H9 (cell line): Measurements from ENCODE around the gene SSBP3. TPM values are rescaled to one million over a fixed set of nuclear protein-coding genes. Genes with fewer than 3 reads are reported as not detected.

Experiments used
- DNase-seq: peaks from one replicate; pipeline ENCODE4 v3.0.0-alpha.2; 2017
- H2AFZ ChIP-seq: one replicate; pipeline ENCODE4 v1.6.1; 2013; ENCODE audit warnings: mild to moderate bottlenecking, low read length, control low read depth, moderate library complexity
- H2AK5ac ChIP-seq: 2 replicates; pipeline ENCODE4 v1.6.1; 2013; ENCODE audit warnings: low read length, control low read depth, mixed read lengths; ENCODE audit not compliant: insufficient read length
- H2BK120ac ChIP-seq: one replicate; pipeline ENCODE4 v1.6.1; 2013; ENCODE audit warnings: low read depth, mild to moderate bottlenecking, low read length, control low read depth, inconsistent platforms; ENCODE audit not compliant: poor library complexity, severe bottlenecking
- H2BK12ac ChIP-seq: 2 replicates; pipeline ENCODE4 v1.6.1; 2013; ENCODE audit warnings: low read length, control low read depth, mixed read lengths, low read depth; ENCODE audit not compliant: insufficient read length
- H2BK15ac ChIP-seq: 2 replicates; pipeline ENCODE4 v1.6.1; 2013; ENCODE audit warnings: low read depth, low read length, control low read depth
- H2BK20ac ChIP-seq: one replicate; pipeline ENCODE4 v1.6.1; 2013; ENCODE audit warnings: low read depth, mild to moderate bottlenecking, low read length, control low read depth, inconsistent platforms; ENCODE audit not compliant: poor library complexity, severe bottlenecking
- H2BK5ac ChIP-seq: 2 replicates; pipeline ENCODE4 v1.6.1; 2013; ENCODE audit warnings: low read length, control low read depth, mixed read lengths; ENCODE audit not compliant: insufficient read length
- H3K14ac ChIP-seq: 2 replicates; pipeline ENCODE4 v1.6.1; 2013; ENCODE audit warnings: low read length, control low read depth; ENCODE audit not compliant: insufficient read depth
- H3K18ac ChIP-seq: 2 replicates; pipeline ENCODE4 v1.6.1; 2013; ENCODE audit warnings: low read depth, mild to moderate bottlenecking, mixed read lengths, low read length, control low read depth; ENCODE audit not compliant: insufficient read length
- H3K23ac ChIP-seq: 2 replicates; pipeline ENCODE4 v1.6.1; 2013; ENCODE audit warnings: low read length, control low read depth, mixed read lengths, low read depth; ENCODE audit not compliant: insufficient read length
- H3K23me2 ChIP-seq: 2 replicates; pipeline ENCODE4 v1.6.1; 2013; ENCODE audit warnings: low read depth, mild to moderate bottlenecking, mixed read lengths, low read length, control low read depth; ENCODE audit not compliant: insufficient read length, poor library complexity, severe bottlenecking
- H3K27ac ChIP-seq: 2 replicates; pipeline ENCODE4 v1.5.1; 2013; ENCODE audit warnings: low read length, control low read depth, mixed read lengths, low read depth; ENCODE audit not compliant: insufficient read length
- H3K27me3 ChIP-seq: 2 replicates; pipeline ENCODE4 v1.6.1; 2013; ENCODE audit warnings: low read length, control low read depth, inconsistent platforms; ENCODE audit not compliant: insufficient read depth
- H3K4ac ChIP-seq: 2 replicates; pipeline ENCODE4 v1.6.1; 2013; ENCODE audit warnings: low read depth, mild to moderate bottlenecking, control low read depth, inconsistent platforms, low read length, moderate library complexity
- H3K4me1 ChIP-seq: 2 replicates; pipeline ENCODE4 v1.6.1; 2013; ENCODE audit warnings: low read length, control low read depth, inconsistent platforms; ENCODE audit not compliant: insufficient read depth
- H3K4me2 ChIP-seq: 2 replicates; pipeline ENCODE4 v1.6.1; 2013; ENCODE audit warnings: low read length, control low read depth, mixed read lengths; ENCODE audit not compliant: insufficient read length, insufficient read depth
- H3K56ac ChIP-seq: 2 replicates; pipeline ENCODE4 v1.6.1; 2013; ENCODE audit warnings: low read depth, mild to moderate bottlenecking, mixed read lengths, low read length, control low read depth; ENCODE audit not compliant: insufficient read length
- H3K79me1 ChIP-seq: 2 replicates; pipeline ENCODE4 v1.6.1; 2013; ENCODE audit warnings: low read depth, mild to moderate bottlenecking, moderate library complexity, low read length, control low read depth, inconsistent platforms; ENCODE audit not compliant: insufficient read depth, poor library complexity, severe bottlenecking
- H3K79me2 ChIP-seq: 2 replicates; pipeline ENCODE4 v1.6.1; 2013; ENCODE audit warnings: low read length, control low read depth, inconsistent platforms; ENCODE audit not compliant: insufficient read depth
- H3K9ac ChIP-seq: 2 replicates; pipeline ENCODE4 v1.6.1; 2013; ENCODE audit warnings: low read length, control low read depth, mixed read lengths; ENCODE audit not compliant: insufficient read length; ENCODE audit errors: extremely low read depth
- H3K9me3 ChIP-seq: one replicate; pipeline ENCODE4 v1.6.1; 2013; ENCODE audit warnings: low read depth, low read length, inconsistent platforms; ENCODE audit not compliant: control insufficient read depth
- H3T11ph ChIP-seq: one replicate; pipeline ENCODE4 v1.6.1; 2013; ENCODE audit warnings: mild to moderate bottlenecking, low read length, control low read depth, inconsistent platforms
- H4K20me1 ChIP-seq: one replicate; pipeline ENCODE4 v1.6.1; 2013; ENCODE audit not compliant: control insufficient read depth, insufficient read length, insufficient read depth
- H4K5ac ChIP-seq: 2 replicates; pipeline ENCODE4 v1.6.1; 2013; ENCODE audit warnings: low read depth, mild to moderate bottlenecking, mixed read lengths, low read length, control low read depth; ENCODE audit not compliant: insufficient read length
- H4K8ac ChIP-seq: replicated peaks from 2 replicates; pipeline ENCODE4 v1.6.1; 2013; ENCODE audit warnings: low read length, control low read depth, mixed read lengths, low read depth; ENCODE audit not compliant: insufficient read length
- H4K91ac ChIP-seq: 2 replicates; pipeline ENCODE4 v1.6.1; 2013; ENCODE audit warnings: low read depth, mild to moderate bottlenecking, moderate library complexity, mixed read lengths, low read length, control low read depth; ENCODE audit not compliant: insufficient read length
- H3K27ac Mint-ChIP-seq, 3 experiments: 2 replicates in 2 of 3; 3 replicates in 1 of 3; pipeline ENCODE4 v1.8.0; 2020 to 2021; ENCODE audit warnings: mixed read lengths in 3 of 3, mild to moderate bottlenecking in 1 of 3, moderate library complexity in 1 of 3
- H3K27me3 Mint-ChIP-seq: 2 replicates; pipeline ENCODE4 v1.8.0; 2021; ENCODE audit warnings: low read depth, mild to moderate bottlenecking, moderate library complexity, mixed read lengths
- H3K36me3 Mint-ChIP-seq, 3 experiments: 2 replicates in 2 of 3; 3 replicates in 1 of 3; pipeline ENCODE4 v1.8.0; 2020 to 2021; ENCODE audit warnings: low read depth in 3 of 3, mixed read lengths in 3 of 3; ENCODE audit not compliant: insufficient read depth in 1 of 3
- H3K4me1 Mint-ChIP-seq, 2 experiments: 2 replicates each; pipeline ENCODE4 v1.8.0; 2020; ENCODE audit warnings: mixed read lengths in 2 of 2
- H3K4me3 Mint-ChIP-seq, 2 experiments: 2 replicates in 1 of 2; 3 replicates in 1 of 2; pipeline ENCODE4 v1.8.0; 2020 to 2021; ENCODE audit warnings: mild to moderate bottlenecking in 2 of 2, mixed read lengths in 2 of 2, moderate library complexity in 1 of 2
- H3K9me3 Mint-ChIP-seq, 2 experiments: 2 replicates in 1 of 2; 3 replicates in 1 of 2; pipeline ENCODE4 v1.8.0; 2020; ENCODE audit warnings: mild to moderate bottlenecking in 2 of 2, mixed read lengths in 2 of 2, moderate library complexity in 1 of 2
- CTCF ChIP-seq: fragments of 200-600 bp; sonication (generic); conservative IDR thresholded peaks from 3 replicates; pipeline ENCODE4 v1.8.0; 2021; ENCODE audit warnings: antibody characterized with exemption, mild to moderate bottlenecking
- WGBS: extraction: QIAGEN DNeasy Blood & Tissue Kit; methylation state at CpG from one replicate; pipeline ENCODE4 v1.1.7; 2013; ENCODE audit warnings: missing lambda C conversion rate, low lambda C conversion rate, mixed read lengths; ENCODE audit not compliant: insufficient read length; ENCODE audit errors: extremely low coverage; 5-methylcytosine and 5-hydroxymethylcytosine counted together
- total RNA-seq: library from RNA; stranded (reverse); gene quantifications from 2 replicates; pipeline ENCODE4 v1.2.1, GENCODE V29; 2021

Gene SSBP3
- total RNA-seq, 1 experiment from 2014 or later: 126 TPM

GRCh38 chr1:54215523-54215922 lies 190.7 kb downstream of the SSBP3 start:
- Histone ChIP-seq H2BK15ac (no peak overlapping the region), H3K14ac (no peak overlapping the region), H2AFZ (no peak overlapping the region), H3K9ac (no peak overlapping the region), H3K23me2 (no peaks in the 10 kb centered on the region), H3K23ac (no peak overlapping the region), H2BK5ac (no peak overlapping the region), H4K8ac (no peak overlapping the region), H3K27me3 (no peaks in the 10 kb centered on the region), H3T11ph (no peak overlapping the region), H3K56ac (no peak overlapping the region), H3K4me1 (no peaks in the 10 kb centered on the region), H3K79me2 (no peaks in the 10 kb centered on the region), H3K4ac (no peak overlapping the region), H4K20me1 (no peaks in the 10 kb centered on the region), H3K27ac (no peak overlapping the region), H3K9me3 (no peaks in the 10 kb centered on the region), H2BK20ac (no peak overlapping the region), H4K5ac (no peak overlapping the region), H3K18ac (no peak overlapping the region), H2AK5ac (no peak overlapping the region), H2BK12ac (no peak overlapping the region), H2BK120ac (no peak overlapping the region), H3K4me2 (no peak overlapping the region), H4K91ac (no peak overlapping the region), H3K79me1 (no peaks in the 10 kb centered on the region)
- no peak for TF ChIP-seq CTCF
- Mint-ChIP-seq H3K4me1 (peaks cover 2 to 9% of the 10 kb centered on the region in 2 experiments; a peak in 3 of 4 replicates), H3K4me3 (no peak overlapping the region), H3K36me3 (peaks cover 51 to 94% (median 74%) of the 10 kb centered on the region in 3 experiments; a peak in 6 of 7 replicates), H3K27ac (no peak overlapping the region), H3K9me3 (no peaks in the 10 kb centered on the region), H3K27me3 (no peaks in the 10 kb centered on the region)
- no peak for DNase-seq
- no CpG with 5 or more reads among the region's 9 CpGs for WGBS
